ENCODE results near the gene GABARAPL2.

GRCh38 chr16:75624921-75625334 lies 58.7 kb downstream of the GABARAPL2 start:
- TF ChIP-seq CTCF (IDR thresholded peaks at IDR 0.05) (no peak), POLR2A (IDR thresholded peaks at IDR 0.05) (no peak)

Measured in ovary (tissue), 3 donors.